HG03103 (cell line): ENCODE results near the gene MMP3.
"Not testable (repeated sequence)": the region's sequence is repeated elsewhere in the genome, so short reads cannot be mapped to it uniquely, and the experiment has no call there.

Source experiments
- ATAC-seq: cut with Tn5 transposase; IDR thresholded peaks from one replicate; pipeline ENCODE4 v1.9.1; 2021; ENCODE audit warnings: low read depth; ENCODE audit not compliant: unreplicated experiment

The MMP3 gene

GRCh38 chr11:102843489-102843888 is at the start of gene MMP3:
MMP3 (minus strand) TSS chr11:102843609; CDS start chr11:102843546, 63 bp downstream.
- ATAC-seq = no peak

GRCh38 chr11:102891736-102892135 is 48.3 kb upstream of the MMP3 start:
- ATAC-seq = no peak

GRCh38 chr11:102886999-102887398 is 43.6 kb upstream of the MMP3 start:
- ATAC-seq = no peak

GRCh38 chr11:102883141-102883540 is 39.7 kb upstream of the MMP3 start:
- no peak for ATAC-seq

GRCh38 chr11:102882389-102883024 is 39.1 kb upstream of the MMP3 start:
- ATAC-seq = peak; percentile 50

- no peak for ATAC-seq
These were observed 36.4 kb upstream of the MMP3 start for GRCh38 chr11:102879801-102880200.

GRCh38 chr11:102878595-102878994 is 35.2 kb upstream of the MMP3 start:
- ATAC-seq = no peak

- no peak for ATAC-seq
These were observed 31.4 kb upstream of the MMP3 start, which contains the start of gene MMP12 for GRCh38 chr11:102874852-102875251. MMP12 (minus strand) TSS chr11:102874982; CDS start chr11:102874937, 45 bp downstream.

GRCh38 chr11:102869354-102869964 is 26.1 kb upstream of the MMP3 start:
- not testable (repeated sequence) for ATAC-seq

GRCh38 chr11:102868339-102868738 is 24.9 kb upstream of the MMP3 start:
- no peak for ATAC-seq

- no peak for ATAC-seq
These were observed 21.3 kb upstream of the MMP3 start for GRCh38 chr11:102864724-102865123.

GRCh38 chr11:102853956-102854355 is 10.5 kb upstream of the MMP3 start:
- ATAC-seq = no peak

- ATAC-seq = no peak
These were observed 9.6 kb upstream of the MMP3 start for GRCh38 chr11:102853055-102853454.

- ATAC-seq = no peak
These were observed 7.8 kb upstream of the MMP3 start for GRCh38 chr11:102850973-102851745.

GRCh38 chr11:102849311-102849710 is 5.9 kb upstream of the MMP3 start:
- no peak for ATAC-seq

- ATAC-seq = no peak
These were observed 2.9 kb upstream of the MMP3 start for GRCh38 chr11:102846292-102846691.

- no peak for ATAC-seq
These were observed 479 bp downstream of the MMP3 start for GRCh38 chr11:102842930-102843329.

- ATAC-seq = no peak
These were observed 3.4 kb downstream of the MMP3 start for GRCh38 chr11:102840018-102840417.

GRCh38 chr11:102837646-102838045 is 5.8 kb downstream of the MMP3 start:
- no peak for ATAC-seq

- ATAC-seq = no peak
These were observed 6.3 kb downstream of the MMP3 start for GRCh38 chr11:102837156-102837555.

GRCh38 chr11:102836290-102836875 is 7.0 kb downstream of the MMP3 start:
- ATAC-seq = no peak
